Measurements from ENCODE around the gene LAP3. TPM values are rescaled to one million over a fixed set of nuclear protein-coding genes. Genes with fewer than 3 reads are reported as not detected.

LAP3 gene
- total RNA-seq, 1 experiment from 2014 or later, result 70.6 TPM

DNA sequence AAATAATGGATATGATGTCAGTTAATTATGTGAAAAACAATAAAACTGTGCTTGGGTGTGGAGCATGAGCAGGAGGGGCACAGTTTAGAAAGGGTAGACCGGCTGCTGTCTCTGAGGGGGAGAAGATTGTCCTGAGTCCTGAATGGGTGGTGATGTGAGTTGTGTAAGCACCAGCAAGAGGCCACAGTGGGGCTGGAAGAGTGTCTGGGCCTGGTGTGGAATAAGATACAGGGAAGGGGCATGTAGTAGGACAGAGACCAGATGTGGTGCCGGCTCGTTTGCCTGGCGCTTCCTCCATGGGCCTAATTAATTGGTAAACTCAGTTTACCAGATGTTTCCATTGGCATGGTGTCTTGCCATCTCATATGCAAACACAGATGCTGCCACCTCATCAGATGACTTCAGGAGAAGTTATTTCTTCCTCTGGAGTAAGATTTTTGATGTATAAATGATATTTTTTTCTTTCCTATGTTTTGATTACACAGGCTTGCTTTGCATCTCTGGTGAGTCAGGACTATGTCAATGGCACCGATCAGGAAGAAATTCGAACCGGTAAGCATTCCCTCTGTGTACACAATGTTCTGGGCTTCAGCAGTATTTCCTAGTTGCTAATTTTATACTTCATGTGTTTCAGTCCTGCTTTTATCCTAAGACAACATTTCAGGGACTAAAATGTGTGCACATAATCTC is 42.6 kb downstream of the LAP3 start:
- Mint-ChIP-seq H3K9me3 (ENCODE audit: low read depth, unreplicated experiment) (no peaks in the 10 kb centered on the region), H3K27me3 (ENCODE audit: unreplicated experiment) (no peaks in the 10 kb centered on the region), H3K36me3 (ENCODE audit: insufficient read depth, unreplicated experiment) (peaks cover 33% of the 10 kb centered on the region), H3K4me1 (ENCODE audit: low read depth, unreplicated experiment) (peaks cover 14% of the 10 kb centered on the region), H3K27ac (ENCODE audit: unreplicated experiment) (no peak overlapping the region), H3K4me3 (ENCODE audit: low read depth, unreplicated experiment) (no peak overlapping the region)
- TF ChIP-seq, protein P1, sequence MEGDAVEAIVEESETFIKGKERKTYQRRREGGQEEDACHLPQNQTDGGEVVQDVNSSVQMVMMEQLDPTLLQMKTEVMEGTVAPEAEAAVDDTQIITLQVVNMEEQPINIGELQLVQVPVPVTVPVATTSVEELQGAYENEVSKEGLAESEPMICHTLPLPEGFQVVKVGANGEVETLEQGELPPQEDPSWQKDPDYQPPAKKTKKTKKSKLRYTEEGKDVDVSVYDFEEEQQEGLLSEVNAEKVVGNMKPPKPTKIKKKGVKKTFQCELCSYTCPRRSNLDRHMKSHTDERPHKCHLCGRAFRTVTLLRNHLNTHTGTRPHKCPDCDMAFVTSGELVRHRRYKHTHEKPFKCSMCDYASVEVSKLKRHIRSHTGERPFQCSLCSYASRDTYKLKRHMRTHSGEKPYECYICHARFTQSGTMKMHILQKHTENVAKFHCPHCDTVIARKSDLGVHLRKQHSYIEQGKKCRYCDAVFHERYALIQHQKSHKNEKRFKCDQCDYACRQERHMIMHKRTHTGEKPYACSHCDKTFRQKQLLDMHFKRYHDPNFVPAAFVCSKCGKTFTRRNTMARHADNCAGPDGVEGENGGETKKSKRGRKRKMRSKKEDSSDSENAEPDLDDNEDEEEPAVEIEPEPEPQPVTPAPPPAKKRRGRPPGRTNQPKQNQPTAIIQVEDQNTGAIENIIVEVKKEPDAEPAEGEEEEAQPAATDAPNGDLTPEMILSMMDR (IDR thresholded peaks at IDR 0.05; ENCODE audit: unreplicated experiment), result no peak
- no peak for DNase-seq
- intact Hi-C loops (cut with micrococcal nuclease; ENCODE audit: unreplicated experiment), result no loop called here
- CTCF ChIA-PET, result no interaction called here
- no TSS peak for BruUV-seq (replicated peaks)

DNA sequence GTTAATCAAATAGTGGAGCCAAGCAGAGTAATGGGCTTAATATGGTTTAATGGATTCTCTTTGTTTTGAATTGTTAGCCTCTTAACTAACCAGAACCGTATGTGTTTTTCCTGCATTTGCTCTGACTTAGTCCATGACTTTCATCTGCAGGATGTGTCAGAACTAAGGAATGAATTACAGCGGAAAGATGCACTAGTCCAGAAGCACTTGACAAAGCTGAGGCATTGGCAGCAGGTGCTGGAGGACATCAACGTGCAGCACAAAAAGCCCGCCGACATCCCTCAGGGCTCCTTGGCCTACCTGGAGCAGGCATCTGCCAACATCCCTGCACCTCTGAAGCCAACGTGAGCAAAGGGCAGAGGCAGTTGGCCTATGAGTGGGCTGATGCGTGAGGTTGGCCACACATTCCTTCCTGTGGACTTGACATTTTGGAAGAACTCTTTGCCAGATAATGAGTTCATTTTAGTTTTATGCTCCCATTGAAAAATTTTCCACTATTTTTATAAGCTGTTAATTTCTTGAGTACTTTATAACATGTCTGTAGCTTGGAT is 46.5 kb downstream of the LAP3 start:
- Mint-ChIP-seq H3K4me1 (ENCODE audit: low read depth, unreplicated experiment) (no peaks in the 10 kb centered on the region), H3K27me3 (ENCODE audit: unreplicated experiment) (no peaks in the 10 kb centered on the region), H3K9me3 (ENCODE audit: low read depth, unreplicated experiment) (no peaks in the 10 kb centered on the region)

DNA sequence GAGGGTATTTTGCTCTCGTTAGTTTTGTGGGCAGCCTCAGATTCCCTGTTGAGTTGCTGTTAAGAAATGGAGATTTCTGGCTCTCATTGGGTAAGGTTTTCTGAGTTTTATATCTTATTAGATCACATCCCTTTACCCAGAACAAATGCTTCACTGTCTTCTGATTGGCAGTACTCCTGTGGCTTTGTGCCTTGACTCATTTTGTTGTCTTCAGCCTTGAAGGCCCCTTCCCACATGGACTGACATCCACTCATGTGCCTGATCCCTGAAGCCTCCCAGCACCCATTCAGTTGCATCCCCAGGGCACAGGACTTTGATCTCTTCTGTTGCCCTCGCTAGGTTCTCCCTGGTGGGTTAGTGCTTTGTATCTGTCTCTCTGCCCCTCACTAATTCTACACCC is 47.8 kb downstream of the LAP3 start:
- no peak overlapping the region for H3K27ac Mint-ChIP-seq (ENCODE audit: unreplicated experiment)
- TF ChIP-seq, protein P1 (IDR thresholded peaks at IDR 0.05; ENCODE audit: unreplicated experiment), result no peak

More for the DNA sequence above, 46.5 kb downstream of the LAP3 start:
- Mint-ChIP-seq H3K36me3 (ENCODE audit: insufficient read depth, unreplicated experiment) (peaks cover 33% of the 10 kb centered on the region), H3K4me3 (ENCODE audit: low read depth, unreplicated experiment) (no peak overlapping the region), H3K27ac (ENCODE audit: unreplicated experiment) (no peak overlapping the region)
- intact Hi-C loops (cut with micrococcal nuclease; ENCODE audit: unreplicated experiment), result no loop called here
- TF ChIP-seq, protein P1 (IDR thresholded peaks at IDR 0.05; ENCODE audit: unreplicated experiment), result no peak
- CTCF ChIA-PET, result no interaction called here
- DNase-seq, result no peak
- no TSS peak for BruUV-seq (replicated peaks)

DNA sequence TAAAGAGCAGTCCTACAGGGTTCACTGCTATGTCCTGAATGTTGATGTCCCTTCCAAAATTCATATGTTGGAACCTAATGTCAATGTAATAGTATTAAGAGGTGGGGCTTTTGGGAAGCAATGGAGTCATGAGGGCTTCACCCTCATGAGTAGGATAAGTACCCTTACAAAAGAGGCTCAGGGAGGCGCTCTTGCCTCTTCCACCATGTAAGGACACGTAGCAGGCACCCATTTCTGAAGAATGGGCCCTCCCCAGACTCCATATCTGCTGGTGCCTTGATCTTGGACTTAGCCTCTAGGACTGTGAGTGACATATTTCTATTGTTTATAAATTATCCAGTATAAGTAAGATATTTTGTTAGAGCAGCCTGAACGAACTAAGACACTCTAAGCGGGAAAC is 53.2 kb downstream of the LAP3 start:
- peaks cover 19% of the 10 kb centered on the region for H3K36me3 Mint-ChIP-seq (ENCODE audit: insufficient read depth, unreplicated experiment)

More for the DNA sequence above, 47.8 kb downstream of the LAP3 start:
- no peaks in the 10 kb centered on the region for H3K27me3 Mint-ChIP-seq (ENCODE audit: unreplicated experiment)
- no peak for DNase-seq
- intact Hi-C loops (cut with micrococcal nuclease; ENCODE audit: unreplicated experiment), result no loop called here
- H3K4me1 Mint-ChIP-seq (ENCODE audit: low read depth, unreplicated experiment), result no peaks in the 10 kb centered on the region
- CTCF ChIA-PET, result interaction anchor here (0.6 kb wide), 1 partner anchor 42 kb away, joined by 4 read pairs; no protein-coding TSS in a partner anchor
- H3K9me3 Mint-ChIP-seq (ENCODE audit: low read depth, unreplicated experiment), result no peaks in the 10 kb centered on the region
- no TSS peak for BruUV-seq (replicated peaks)
- H3K36me3 Mint-ChIP-seq (ENCODE audit: insufficient read depth, unreplicated experiment), result peaks cover 38% of the 10 kb centered on the region
- no peak overlapping the region for H3K4me3 Mint-ChIP-seq (ENCODE audit: low read depth, unreplicated experiment)

More for the DNA sequence above, 53.2 kb downstream of the LAP3 start:
- no peak for DNase-seq
- CTCF ChIA-PET, result no interaction called here
- TF ChIP-seq, protein P1 (IDR thresholded peaks at IDR 0.05; ENCODE audit: unreplicated experiment), result no peak
- intact Hi-C loops (cut with micrococcal nuclease; ENCODE audit: unreplicated experiment), result no loop called here
- no peaks in the 10 kb centered on the region for H3K4me1 Mint-ChIP-seq (ENCODE audit: low read depth, unreplicated experiment)
- no peak overlapping the region for H3K27ac Mint-ChIP-seq (ENCODE audit: unreplicated experiment)
- no TSS peak for BruUV-seq (replicated peaks)
- no peaks in the 10 kb centered on the region for H3K27me3 Mint-ChIP-seq (ENCODE audit: unreplicated experiment)
- no peaks in the 10 kb centered on the region for H3K9me3 Mint-ChIP-seq (ENCODE audit: low read depth, unreplicated experiment)
- no peak overlapping the region for H3K4me3 Mint-ChIP-seq (ENCODE audit: low read depth, unreplicated experiment)

Measured in Calu3 (cell line).